IMR-90 (cell line): ENCODE data around the gene STX4.

Experiments
- CTCF ChIP-seq: conservative IDR thresholded peaks from 2 replicates; pipeline ENCODE4 v1.5.1; 2012; ENCODE audit warnings: mild to moderate bottlenecking, low read depth, low read length, improper control_type of control experiment
- FOS ChIP-seq: fragments of 150-350 bp; IDR thresholded peaks from 2 replicates; pipeline ENCODE4 v1.6.1; 2016; ENCODE audit warnings: low read depth, low read length
- MAZ ChIP-seq: IDR thresholded peaks from 2 replicates; pipeline ENCODE4 v1.6.1; 2012; ENCODE audit warnings: low read depth, mild to moderate bottlenecking, low read length, improper control_type of control experiment, moderate library complexity, borderline replicate concordance
- MXI1 ChIP-seq: IDR thresholded peaks from 2 replicates; pipeline ENCODE4 v1.6.1; 2012; ENCODE audit warnings: low read depth, mild to moderate bottlenecking, low read length, moderate library complexity, borderline replicate concordance
- POLR2A ChIP-seq: IDR thresholded peaks from 2 replicates; pipeline ENCODE4 v1.6.1; 2012; ENCODE audit warnings: mild to moderate bottlenecking, low read depth, low read length
- RFX5 ChIP-seq: IDR thresholded peaks from 2 replicates; pipeline ENCODE4 v1.8.0; 2012; ENCODE audit warnings: low read depth, mild to moderate bottlenecking, low read length, moderate library complexity
- SMC3 ChIP-seq: fragments of 150-350 bp; IDR thresholded peaks from 2 replicates; pipeline ENCODE4 v1.6.1; 2016; ENCODE audit warnings: low read depth, mild to moderate bottlenecking, antibody characterized with exemption, low read length, moderate library complexity
- USF2 ChIP-seq: fragments of 150-350 bp; IDR thresholded peaks from 2 replicates; pipeline ENCODE4 v1.6.1; 2017; ENCODE audit warnings: mild to moderate bottlenecking, antibody characterized with exemption, low read length, low read depth

- TF ChIP-seq RFX5, result no peak
- TF ChIP-seq FOS, result no peak
- no peak for TF ChIP-seq POLR2A
- no peak for TF ChIP-seq CTCF
- TF ChIP-seq SMC3, result no peak
- no peak for TF ChIP-seq USF2
- TF ChIP-seq MXI1, result no peak
- TF ChIP-seq MAZ, result no peak
These were observed 17.1 kb downstream of the STX4 start for GRCh38 chr16:31050280-31051030.
